HFFc6 (cell line): ENCODE measurements around the gene EVX2. TPM values are rescaled to one million over a fixed set of nuclear protein-coding genes. Genes with fewer than 3 reads are reported as not detected.

ENCODE experiments used
- DNase-seq: peaks from one replicate; pipeline ENCODE4 v3.0.0-alpha.2; 2018
- H3K27ac Mint-ChIP-seq: 2 replicates; pipeline ENCODE4 v1.8.0; 2020; ENCODE audit warnings: mild to moderate bottlenecking, mixed read lengths
- H3K27me3 Mint-ChIP-seq: 2 replicates; pipeline ENCODE4 v1.8.0; 2021; ENCODE audit warnings: mild to moderate bottlenecking, moderate library complexity, mixed read lengths; ENCODE audit not compliant: insufficient read depth
- H3K36me3 Mint-ChIP-seq: 2 replicates; pipeline ENCODE4 v1.8.0; 2021; ENCODE audit warnings: low read depth, mixed read lengths
- H3K4me1 Mint-ChIP-seq: 2 replicates; pipeline ENCODE4 v1.8.0; 2020; ENCODE audit warnings: low read depth, mixed read lengths
- H3K4me3 Mint-ChIP-seq: 2 replicates; pipeline ENCODE4 v1.8.0; 2020; ENCODE audit warnings: mild to moderate bottlenecking, moderate library complexity, mixed read lengths
- H3K9me3 Mint-ChIP-seq: 2 replicates; pipeline ENCODE4 v1.8.0; 2020; ENCODE audit warnings: mild to moderate bottlenecking, mixed read lengths
- total RNA-seq, 6 experiments: library from RNA; stranded (reverse); fragmentation: NEBNext Ultra II Directional; extraction: Animal tissue kit (Norgen Biotek cat#: 25700); gene quantifications; 2 replicates in 1 of 6; 3 replicates in 5 of 6; pipeline ENCODE4 v1.2.3, GENCODE V29; 2021
- TF ChIP-seq, protein P1 (sequence below): fragments of 200-600 bp; sonication (generic); IDR thresholded peaks from 2 replicates; pipeline ENCODE4 v1.5.0; 2021; ENCODE audit warnings: antibody characterized with exemption, mild to moderate bottlenecking

Gene EVX2
- total RNA-seq, 6 experiments from 2014 or later = not detected

DNA sequence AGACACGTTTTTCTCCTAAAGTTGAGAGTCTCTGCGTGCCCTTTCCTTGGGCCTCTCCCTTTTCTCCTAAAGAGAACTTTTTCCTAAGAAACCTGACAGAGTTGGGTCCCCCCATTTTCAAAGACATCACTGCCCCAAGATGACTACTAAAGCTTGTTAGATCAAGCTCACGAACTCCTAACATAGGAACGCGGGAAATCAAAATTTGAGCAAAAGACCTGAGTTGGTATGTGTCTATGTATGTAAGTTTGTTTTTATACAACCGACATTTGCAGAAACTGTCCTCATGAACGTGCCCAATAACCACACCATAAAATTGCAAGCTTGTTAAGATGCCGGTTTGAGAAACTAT, 10.1 kb upstream of the EVX2 start:
- DNase-seq = no peak
- H3K4me3 Mint-ChIP-seq = peak overlapping the region; percentile 86
- peaks cover 27% of the 10 kb centered on the region for H3K4me1 Mint-ChIP-seq
- peaks cover 38% of the 10 kb centered on the region for H3K27me3 Mint-ChIP-seq
- no peaks in the 10 kb centered on the region for H3K9me3 Mint-ChIP-seq
- H3K36me3 Mint-ChIP-seq = peaks cover 8% of the 10 kb centered on the region; the same call in 1 of the 2 replicates
- TF ChIP-seq, protein P1, sequence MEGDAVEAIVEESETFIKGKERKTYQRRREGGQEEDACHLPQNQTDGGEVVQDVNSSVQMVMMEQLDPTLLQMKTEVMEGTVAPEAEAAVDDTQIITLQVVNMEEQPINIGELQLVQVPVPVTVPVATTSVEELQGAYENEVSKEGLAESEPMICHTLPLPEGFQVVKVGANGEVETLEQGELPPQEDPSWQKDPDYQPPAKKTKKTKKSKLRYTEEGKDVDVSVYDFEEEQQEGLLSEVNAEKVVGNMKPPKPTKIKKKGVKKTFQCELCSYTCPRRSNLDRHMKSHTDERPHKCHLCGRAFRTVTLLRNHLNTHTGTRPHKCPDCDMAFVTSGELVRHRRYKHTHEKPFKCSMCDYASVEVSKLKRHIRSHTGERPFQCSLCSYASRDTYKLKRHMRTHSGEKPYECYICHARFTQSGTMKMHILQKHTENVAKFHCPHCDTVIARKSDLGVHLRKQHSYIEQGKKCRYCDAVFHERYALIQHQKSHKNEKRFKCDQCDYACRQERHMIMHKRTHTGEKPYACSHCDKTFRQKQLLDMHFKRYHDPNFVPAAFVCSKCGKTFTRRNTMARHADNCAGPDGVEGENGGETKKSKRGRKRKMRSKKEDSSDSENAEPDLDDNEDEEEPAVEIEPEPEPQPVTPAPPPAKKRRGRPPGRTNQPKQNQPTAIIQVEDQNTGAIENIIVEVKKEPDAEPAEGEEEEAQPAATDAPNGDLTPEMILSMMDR = no peak
- no peak overlapping the region for H3K27ac Mint-ChIP-seq

- Mint-ChIP-seq H3K27me3 (peaks cover 36% of the 10 kb centered on the region), H3K4me1 (peaks cover 29% of the 10 kb centered on the region), H3K9me3 (no peaks in the 10 kb centered on the region), H3K36me3 (peaks cover 8% of the 10 kb centered on the region; the same call in 1 of the 2 replicates), H3K4me3 (peak overlapping the region; percentile 86), H3K27ac (no peak overlapping the region)
- no peak for DNase-seq
- TF ChIP-seq, protein P1 = peak; percentile 55; the same call in 1 of the 2 replicates
Observed at GRCh38 chr2:176093145-176093897, 9.6 kb upstream of the EVX2 start.

GRCh38 chr2:176092270-176093144, 8.7 kb upstream of the EVX2 start, which contains the start of gene HOXD13:
Gene HOXD13, plus strand, starts transcription at chr2:176092721. Its CDS starts 170 bp downstream, at chr2:176092891.
- peaks cover 39% of the 10 kb centered on the region for H3K27me3 Mint-ChIP-seq
- H3K27ac Mint-ChIP-seq = no peak within 1 kb of the TSS
- H3K9me3 Mint-ChIP-seq = no peaks in the 10 kb centered on the region
- no peak for DNase-seq
- peaks cover 26% of the 10 kb centered on the region for H3K4me1 Mint-ChIP-seq
- peaks cover 8% of the 10 kb centered on the region; the same call in 1 of the 2 replicates for H3K36me3 Mint-ChIP-seq
- TF ChIP-seq, protein P1 = no peak
- H3K4me3 Mint-ChIP-seq = peak within 1 kb of the TSS; percentile 86

- H3K9me3 Mint-ChIP-seq = no peaks in the 10 kb centered on the region
- peaks cover 23% of the 10 kb centered on the region for H3K4me1 Mint-ChIP-seq
- no peak overlapping the region for H3K27ac Mint-ChIP-seq
- TF ChIP-seq, protein P1 = no peak
- no peak for DNase-seq
- H3K4me3 Mint-ChIP-seq = peak overlapping the region; percentile 28
- H3K27me3 Mint-ChIP-seq = peaks cover 40% of the 10 kb centered on the region
- H3K36me3 Mint-ChIP-seq = peaks cover 8% of the 10 kb centered on the region; the same call in 1 of the 2 replicates
Observed at GRCh38 chr2:176091329-176092258, 7.8 kb upstream of the EVX2 start.

DNA sequence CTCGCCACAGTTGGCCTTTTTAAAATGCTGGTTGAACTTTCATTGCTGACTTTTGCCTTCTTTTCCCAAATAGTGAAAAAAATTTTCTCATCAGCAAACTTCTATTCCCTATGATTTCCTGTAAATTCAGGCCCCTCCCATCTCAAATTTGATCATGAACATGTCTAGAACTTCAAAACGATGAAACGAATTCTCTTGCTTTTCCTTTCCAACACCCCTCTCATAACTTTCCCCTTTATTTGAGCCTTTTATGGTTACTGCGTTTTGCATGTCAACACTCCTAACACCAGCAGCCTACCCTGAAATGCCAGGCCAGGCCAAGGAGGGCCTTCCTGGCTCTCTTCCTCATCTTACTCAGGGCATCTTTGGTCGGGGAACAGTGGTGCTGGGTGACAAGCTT, 7.1 kb upstream of the EVX2 start:
- Mint-ChIP-seq H3K36me3 (peaks cover 8% of the 10 kb centered on the region; the same call in 1 of the 2 replicates), H3K4me3 (no peak overlapping the region), H3K27ac (no peak overlapping the region), H3K27me3 (peaks cover 38% of the 10 kb centered on the region), H3K9me3 (no peaks in the 10 kb centered on the region), H3K4me1 (peaks cover 16% of the 10 kb centered on the region)
- TF ChIP-seq, protein P1 = no peak
- DNase-seq = no peak
